GM15510 (cell line): ENCODE measurements around the gene SPINK5.

Experiments
- POLR2A ChIP-seq: IDR thresholded peaks from 3 replicates; pipeline ENCODE4 v1.6.1; 2011; ENCODE audit warnings: borderline replicate concordance; ENCODE audit not compliant: insufficient read length; ENCODE audit errors: extremely low read depth

SPINK5 gene

GRCh38 chr5:148146487-148146886 lies 82.7 kb downstream of the SPINK5 start:
- no peak for TF ChIP-seq POLR2A

- no peak for TF ChIP-seq POLR2A
These were observed 83.6 kb downstream of the SPINK5 start for GRCh38 chr5:148147415-148147814.

- TF ChIP-seq POLR2A, result no peak
These were observed 88.1 kb downstream of the SPINK5 start for GRCh38 chr5:148151872-148152271.

DNA sequence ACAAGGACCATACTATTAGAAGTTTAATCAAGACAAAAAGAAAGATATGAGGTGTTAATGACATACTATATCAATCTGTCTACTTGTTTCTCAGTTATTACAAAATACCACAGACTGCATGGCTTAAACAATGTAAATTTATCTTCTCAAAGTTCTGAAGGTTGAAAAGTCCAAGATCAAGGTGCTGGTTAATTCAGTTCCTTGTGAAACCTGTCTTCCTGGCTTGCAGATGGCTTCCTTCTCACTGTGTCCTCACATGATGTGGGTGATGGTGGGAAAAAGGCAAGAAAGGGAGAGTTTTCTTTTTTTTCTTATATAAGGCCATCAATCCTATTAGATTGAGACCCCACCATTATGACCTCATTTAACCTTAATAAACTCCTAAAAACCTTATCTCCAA lies 89.0 kb downstream of the SPINK5 start:
- TF ChIP-seq POLR2A, result no peak

GRCh38 chr5:148156609-148157008 lies 92.8 kb downstream of the SPINK5 start:
- no peak for TF ChIP-seq POLR2A

DNA sequence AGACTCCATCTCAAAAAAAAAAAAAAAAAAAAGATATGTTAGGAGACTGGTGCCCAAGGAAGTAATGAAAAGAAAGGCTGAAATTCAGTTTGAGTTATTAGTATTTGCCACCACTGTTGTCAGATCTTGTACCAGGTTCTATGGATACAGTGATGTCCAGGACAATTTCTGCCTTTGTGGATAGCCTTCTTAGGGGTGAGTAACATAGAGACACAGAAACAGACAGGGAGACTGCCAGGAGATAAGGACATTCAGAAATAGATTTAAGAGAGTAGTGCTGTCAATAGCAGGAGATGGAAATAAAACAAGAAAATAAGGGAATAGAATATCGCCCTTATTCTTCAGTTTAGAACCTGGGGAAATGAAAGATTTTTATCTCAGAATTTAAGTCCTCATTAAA lies 98.3 kb downstream of the SPINK5 start:
- TF ChIP-seq POLR2A, result no peak

- no peak for TF ChIP-seq POLR2A
These were observed 99.6 kb downstream of the SPINK5 start for GRCh38 chr5:148163345-148163744.

DNA sequence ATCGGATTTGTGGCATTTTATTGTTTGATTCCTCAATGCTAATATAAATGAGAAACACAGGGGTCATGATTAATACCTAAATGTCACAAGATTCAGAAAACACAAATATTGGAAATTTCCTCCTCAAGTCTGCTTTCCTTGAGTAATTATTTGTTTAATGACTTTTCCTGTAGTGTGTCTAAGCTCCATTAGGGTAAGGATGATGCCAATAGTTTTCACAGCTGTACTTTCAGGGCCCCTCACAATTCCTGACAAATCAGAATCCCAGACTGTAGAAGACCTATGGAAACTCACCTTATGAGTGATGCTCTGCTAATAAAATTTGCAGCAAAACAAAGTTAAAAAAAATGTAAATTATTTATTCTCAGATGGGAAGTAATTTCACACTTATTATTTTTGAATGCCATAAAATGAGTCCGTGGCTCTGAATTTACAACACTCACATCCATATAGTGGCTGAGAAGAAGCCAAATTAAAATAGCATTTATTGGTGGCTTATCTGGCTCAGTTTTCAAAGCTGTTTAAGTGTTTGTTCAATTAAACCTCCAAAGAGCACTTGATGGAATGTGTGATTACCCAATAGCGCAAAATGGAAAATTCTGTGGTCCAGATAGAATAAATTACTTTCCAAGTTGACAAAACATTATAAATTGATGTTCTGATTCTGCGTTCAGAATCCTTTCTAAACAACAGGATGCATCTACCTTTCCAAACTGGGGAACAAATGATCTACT lies 102.9 kb downstream of the SPINK5 start:
- TF ChIP-seq POLR2A, result no peak

DNA sequence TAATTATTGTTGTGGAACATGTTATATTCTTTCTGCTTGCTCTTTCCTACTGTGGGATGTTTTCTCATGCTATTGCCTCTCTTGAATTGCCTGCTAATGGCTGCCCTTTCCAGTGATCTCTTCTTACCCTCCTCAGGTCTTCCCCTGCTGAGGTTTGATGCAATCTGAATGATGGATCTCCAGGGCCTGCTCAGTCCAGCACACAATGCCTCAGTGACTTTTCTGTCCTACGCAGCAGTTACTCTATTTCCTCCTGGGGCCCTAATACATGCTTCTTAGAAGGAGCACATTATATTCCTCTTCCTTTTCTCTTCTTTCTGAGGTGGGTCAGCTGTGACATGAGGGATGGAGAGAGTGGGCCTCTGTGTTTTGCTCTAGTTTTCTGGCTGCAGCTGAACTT lies 104.5 kb downstream of the SPINK5 start, which contains the start of gene SPINK14:
SPINK14 (plus strand) TSS at position 301 of the 400 bp plus-strand sequence. CDS start 1,187 bp downstream, outside the sequence.
- no peak for TF ChIP-seq POLR2A

DNA sequence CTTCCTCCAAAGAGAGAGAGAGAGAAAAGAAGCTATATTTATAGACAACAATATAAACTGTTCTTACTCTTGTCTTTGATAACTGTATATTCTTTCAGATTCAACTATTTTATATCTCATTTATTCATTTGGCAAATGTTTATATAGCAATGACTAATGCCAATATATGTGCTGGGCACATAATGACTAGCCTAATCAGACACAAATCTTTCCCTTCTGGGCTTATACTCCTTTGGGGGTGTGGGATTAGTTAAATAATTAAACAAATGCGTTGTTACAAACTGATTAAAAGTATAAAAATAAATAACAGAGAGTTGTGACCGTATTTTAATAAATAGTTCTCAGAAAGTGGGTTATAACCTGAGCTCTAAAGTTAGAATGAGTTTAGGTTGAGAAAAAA lies 108.6 kb downstream of the SPINK5 start:
- TF ChIP-seq POLR2A, result no peak

GRCh38 chr5:148176480-148176879 lies 112.7 kb downstream of the SPINK5 start:
- TF ChIP-seq POLR2A, result no peak

DNA sequence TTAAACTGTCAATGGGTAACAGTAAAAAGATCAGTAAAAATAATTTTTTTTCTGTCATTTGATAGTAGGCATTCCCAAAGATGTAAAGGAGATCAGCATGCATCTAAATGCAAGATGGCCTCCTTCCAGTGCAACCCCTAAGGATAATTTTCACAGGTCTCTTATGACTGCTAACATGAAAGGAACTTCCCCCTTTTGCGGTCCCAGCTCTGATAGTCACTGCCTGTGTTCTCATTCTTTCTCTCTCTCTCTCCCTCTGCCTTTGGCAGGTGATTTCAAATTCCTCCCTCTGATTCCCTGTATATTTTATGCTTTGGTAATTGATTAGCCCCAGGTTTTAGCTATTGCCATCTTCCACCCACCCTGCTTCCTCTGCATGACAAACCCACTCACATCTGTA lies 113.4 kb downstream of the SPINK5 start:
- no peak for TF ChIP-seq POLR2A

- TF ChIP-seq POLR2A, result no peak
These were observed 115.5 kb downstream of the SPINK5 start for GRCh38 chr5:148179234-148179824.

DNA sequence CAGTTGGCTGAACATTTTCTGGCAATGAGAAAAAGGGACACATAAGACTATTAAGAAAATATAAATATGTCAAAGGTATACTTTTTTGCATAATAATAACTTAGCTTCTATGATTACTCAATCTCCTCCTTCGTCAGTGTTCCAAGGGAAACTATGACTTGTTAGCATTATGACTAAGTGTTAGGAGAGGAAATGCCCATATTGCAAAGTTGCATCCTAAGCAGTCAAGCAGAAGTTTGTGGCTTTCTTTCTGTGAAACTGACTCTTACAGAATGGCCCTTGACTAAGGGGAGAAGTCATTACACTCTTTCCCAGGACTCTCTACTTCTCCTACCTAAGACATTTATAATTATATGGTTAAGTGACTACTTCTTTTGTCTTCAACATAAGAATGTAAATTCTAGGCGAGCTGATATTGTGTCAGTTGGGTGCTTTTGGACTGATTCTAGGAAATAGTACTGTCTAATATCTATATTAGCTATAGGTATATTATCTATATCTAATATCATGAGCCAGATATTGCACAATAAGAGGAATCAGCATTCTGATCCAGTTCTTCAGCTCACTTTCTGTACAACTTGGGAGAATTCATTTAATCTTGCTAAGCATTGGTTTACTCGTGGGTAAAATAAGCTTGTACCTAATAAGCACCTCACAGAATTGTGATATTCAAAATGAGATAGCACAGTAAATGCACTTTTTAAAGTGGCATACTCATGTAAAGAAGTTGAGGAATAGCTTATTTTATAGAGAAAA lies 122.6 kb downstream of the SPINK5 start:
- TF ChIP-seq POLR2A, result no peak
